GM06990 (cell line): ENCODE results near the gene SMPD2.

Experiments
- DNase-seq: peaks from one replicate; pipeline ENCODE4 v3.0.0-alpha.2; 2011; ENCODE audit not compliant: insufficient read length; ENCODE audit errors: extremely low read depth
- H3K27me3 ChIP-seq: replicated peaks from 2 replicates; pipeline ENCODE4 v1.6.0; 2011; ENCODE audit warnings: low read length; ENCODE audit not compliant: control insufficient read depth, insufficient read depth
- H3K36me3 ChIP-seq: 2 replicates; pipeline ENCODE4 v1.5.1; 2011; ENCODE audit warnings: low read length; ENCODE audit not compliant: control insufficient read depth, insufficient read depth
- H3K4me3 ChIP-seq: replicated peaks from 2 replicates; pipeline ENCODE4 v1.5.1; 2011; ENCODE audit warnings: low read depth, mild to moderate bottlenecking, control low read depth, low read length
- TF ChIP-seq, protein P1 (sequence below): IDR thresholded peaks from 2 replicates; pipeline ENCODE4 v1.5.1; 2011; ENCODE audit warnings: low read length, control low read depth, mild to moderate bottlenecking, inconsistent platforms; ENCODE audit not compliant: insufficient read depth, poor library complexity, severe bottlenecking

SMPD2 gene

GRCh38 chr6:109442393-109442924, 1.9 kb downstream of the SMPD2 start:
- TF ChIP-seq, protein P1, sequence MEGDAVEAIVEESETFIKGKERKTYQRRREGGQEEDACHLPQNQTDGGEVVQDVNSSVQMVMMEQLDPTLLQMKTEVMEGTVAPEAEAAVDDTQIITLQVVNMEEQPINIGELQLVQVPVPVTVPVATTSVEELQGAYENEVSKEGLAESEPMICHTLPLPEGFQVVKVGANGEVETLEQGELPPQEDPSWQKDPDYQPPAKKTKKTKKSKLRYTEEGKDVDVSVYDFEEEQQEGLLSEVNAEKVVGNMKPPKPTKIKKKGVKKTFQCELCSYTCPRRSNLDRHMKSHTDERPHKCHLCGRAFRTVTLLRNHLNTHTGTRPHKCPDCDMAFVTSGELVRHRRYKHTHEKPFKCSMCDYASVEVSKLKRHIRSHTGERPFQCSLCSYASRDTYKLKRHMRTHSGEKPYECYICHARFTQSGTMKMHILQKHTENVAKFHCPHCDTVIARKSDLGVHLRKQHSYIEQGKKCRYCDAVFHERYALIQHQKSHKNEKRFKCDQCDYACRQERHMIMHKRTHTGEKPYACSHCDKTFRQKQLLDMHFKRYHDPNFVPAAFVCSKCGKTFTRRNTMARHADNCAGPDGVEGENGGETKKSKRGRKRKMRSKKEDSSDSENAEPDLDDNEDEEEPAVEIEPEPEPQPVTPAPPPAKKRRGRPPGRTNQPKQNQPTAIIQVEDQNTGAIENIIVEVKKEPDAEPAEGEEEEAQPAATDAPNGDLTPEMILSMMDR = no peak
- H3K27me3 ChIP-seq = no peaks in the 10 kb centered on the region
- H3K36me3 ChIP-seq = peaks cover 42% of the 10 kb centered on the region
- H3K4me3 ChIP-seq = no peak overlapping the region
- no peak for DNase-seq

DNA sequence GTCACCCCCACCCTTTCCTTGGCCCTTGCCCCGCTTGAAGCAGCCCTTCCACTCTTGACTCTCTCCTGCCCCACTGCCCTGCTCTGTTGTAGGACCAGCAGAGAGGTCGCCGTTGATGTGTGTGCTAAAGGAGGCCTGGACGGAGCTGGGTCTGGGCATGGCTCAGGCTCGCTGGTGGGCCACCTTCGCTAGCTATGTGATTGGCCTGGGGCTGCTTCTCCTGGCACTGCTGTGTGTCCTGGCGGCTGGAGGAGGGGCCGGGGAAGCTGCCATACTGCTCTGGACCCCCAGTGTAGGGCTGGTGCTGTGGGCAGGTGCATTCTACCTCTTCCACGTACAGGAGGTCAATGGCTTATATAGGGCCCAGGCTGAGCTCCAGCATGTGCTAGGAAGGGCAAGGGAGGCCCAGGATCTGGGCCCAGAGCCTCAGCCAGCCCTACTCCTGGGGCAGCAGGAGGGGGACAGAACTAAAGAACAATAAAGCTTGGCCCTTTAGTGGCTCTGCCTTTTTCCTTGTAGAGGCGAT, 3.0 kb downstream of the SMPD2 start:
- TF ChIP-seq, protein P1 = no peak
- H3K36me3 ChIP-seq = peaks cover 45% of the 10 kb centered on the region
- no peak overlapping the region for H3K4me3 ChIP-seq
- H3K27me3 ChIP-seq = no peaks in the 10 kb centered on the region
- DNase-seq = no peak

DNA sequence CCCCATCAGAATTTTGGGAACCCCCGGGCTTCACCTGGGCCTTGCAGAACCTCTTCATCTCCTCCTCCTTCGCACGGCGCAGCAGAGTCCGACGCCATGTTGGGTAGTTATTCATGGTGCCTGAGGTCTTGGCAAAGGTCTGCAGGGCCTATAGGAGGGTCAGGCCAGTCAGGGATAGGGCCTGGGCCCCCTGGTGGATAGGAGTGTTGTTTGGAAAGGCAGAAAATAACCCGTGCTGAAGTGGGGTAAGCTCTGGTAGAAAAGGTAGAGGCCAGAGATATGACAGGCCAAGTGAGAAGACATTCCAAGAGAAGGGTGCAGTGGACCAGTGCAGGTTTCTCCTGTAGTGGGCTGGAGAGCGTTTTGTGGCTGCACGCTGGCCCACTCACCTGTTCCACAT, 4.9 kb downstream of the SMPD2 start:
- Histone ChIP-seq H3K36me3 (peaks cover 57% of the 10 kb centered on the region), H3K27me3 (no peaks in the 10 kb centered on the region), H3K4me3 (no peak overlapping the region)
- DNase-seq = no peak
- TF ChIP-seq, protein P1 = no peak

DNA sequence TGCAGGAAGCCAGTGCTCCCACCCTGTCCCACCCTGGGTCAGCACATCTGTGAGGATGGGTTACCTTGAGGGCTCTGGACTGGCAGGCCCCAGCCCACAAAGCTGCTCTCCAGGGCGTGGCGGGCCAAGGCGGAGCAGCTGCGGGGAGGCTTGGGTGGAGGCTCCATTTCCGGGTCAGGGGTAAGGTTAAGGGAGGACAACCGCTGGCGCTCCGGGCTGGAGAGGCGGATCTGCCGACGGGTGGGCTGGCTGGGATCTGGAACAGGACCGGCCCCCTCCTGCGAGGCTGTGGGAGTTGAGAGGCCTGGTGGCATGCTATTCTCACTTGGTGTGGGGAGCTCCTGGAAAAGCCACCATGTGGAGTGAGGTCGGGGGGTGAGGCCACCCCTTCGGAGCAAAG, 5.5 kb downstream of the SMPD2 start:
- DNase-seq = no peak
- no peak overlapping the region for H3K4me3 ChIP-seq
- peaks cover 59% of the 10 kb centered on the region for H3K36me3 ChIP-seq
- no peaks in the 10 kb centered on the region for H3K27me3 ChIP-seq
- TF ChIP-seq, protein P1 = no peak

GRCh38 chr6:109446541-109446940, 6.0 kb downstream of the SMPD2 start:
- DNase-seq = no peak
- H3K36me3 ChIP-seq = peaks cover 59% of the 10 kb centered on the region
- no peak overlapping the region for H3K4me3 ChIP-seq
- TF ChIP-seq, protein P1 = no peak
- H3K27me3 ChIP-seq = no peaks in the 10 kb centered on the region

DNA sequence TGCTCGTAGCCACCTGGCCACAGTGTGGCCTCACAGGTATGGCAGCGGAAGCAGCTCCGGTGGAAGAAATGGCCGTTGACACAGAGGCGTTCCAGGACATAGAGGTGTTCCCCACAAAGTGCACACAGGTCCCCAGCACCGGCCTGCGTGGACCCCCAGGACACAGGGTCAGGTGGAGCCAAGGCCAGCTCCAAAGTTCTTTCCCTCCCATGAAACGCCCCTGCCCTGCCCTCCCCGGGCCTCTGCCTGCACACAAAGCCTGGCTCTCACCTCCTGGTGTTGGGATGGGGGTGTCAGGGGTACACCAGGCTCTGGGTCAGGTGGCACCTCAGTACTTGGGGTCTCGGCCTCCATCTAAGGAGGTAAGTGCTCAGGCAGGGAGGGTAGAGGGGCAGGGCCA, 6.6 kb downstream of the SMPD2 start:
- Histone ChIP-seq H3K4me3 (no peak overlapping the region), H3K27me3 (no peaks in the 10 kb centered on the region), H3K36me3 (peaks cover 62% of the 10 kb centered on the region)
- TF ChIP-seq, protein P1 = no peak
- DNase-seq = no peak
